HFFc6 (cell line): ENCODE results near the gene NXPH1. TPM values are rescaled to one million over a fixed set of nuclear protein-coding genes. Genes with fewer than 3 reads are reported as not detected.

ENCODE experiments used
- DNase-seq: peaks from one replicate; pipeline ENCODE4 v3.0.0-alpha.2; 2018
- H3K27ac Mint-ChIP-seq: 2 replicates; pipeline ENCODE4 v1.8.0; 2020; ENCODE audit warnings: mild to moderate bottlenecking, mixed read lengths
- H3K27me3 Mint-ChIP-seq: 2 replicates; pipeline ENCODE4 v1.8.0; 2021; ENCODE audit warnings: mild to moderate bottlenecking, moderate library complexity, mixed read lengths; ENCODE audit not compliant: insufficient read depth
- H3K36me3 Mint-ChIP-seq: 2 replicates; pipeline ENCODE4 v1.8.0; 2021; ENCODE audit warnings: low read depth, mixed read lengths
- H3K4me1 Mint-ChIP-seq: 2 replicates; pipeline ENCODE4 v1.8.0; 2020; ENCODE audit warnings: low read depth, mixed read lengths
- H3K4me3 Mint-ChIP-seq: 2 replicates; pipeline ENCODE4 v1.8.0; 2020; ENCODE audit warnings: mild to moderate bottlenecking, moderate library complexity, mixed read lengths
- H3K9me3 Mint-ChIP-seq: 2 replicates; pipeline ENCODE4 v1.8.0; 2020; ENCODE audit warnings: mild to moderate bottlenecking, mixed read lengths
- CTCF ChIP-seq: fragments of 200-600 bp; sonication (generic); IDR thresholded peaks from 2 replicates; pipeline ENCODE4 v1.5.0; 2021; ENCODE audit warnings: antibody characterized with exemption, mild to moderate bottlenecking
- total RNA-seq, 6 experiments: library from RNA; stranded (reverse); fragmentation: NEBNext Ultra II Directional; extraction: Animal tissue kit (Norgen Biotek cat#: 25700); gene quantifications; 2 replicates in 1 of 6; 3 replicates in 5 of 6; pipeline ENCODE4 v1.2.3, GENCODE V29; 2021

The NXPH1 gene
- total RNA-seq, 6 experiments from 2014 or later, result not detected

GRCh38 chr7:8615019-8615418 lies 181.6 kb downstream of the NXPH1 start:
- Mint-ChIP-seq H3K27ac (no peak overlapping the region), H3K27me3 (no peaks in the 10 kb centered on the region), H3K36me3 (no peaks in the 10 kb centered on the region), H3K4me3 (no peak overlapping the region), H3K4me1 (no peaks in the 10 kb centered on the region), H3K9me3 (peaks cover 28% of the 10 kb centered on the region)
- DNase-seq, result no peak
- TF ChIP-seq CTCF, result no peak

- H3K36me3 Mint-ChIP-seq, result no peaks in the 10 kb centered on the region
- no peaks in the 10 kb centered on the region for H3K27me3 Mint-ChIP-seq
- no peak overlapping the region for H3K4me3 Mint-ChIP-seq
- H3K4me1 Mint-ChIP-seq, result no peaks in the 10 kb centered on the region
- peaks cover 33% of the 10 kb centered on the region for H3K9me3 Mint-ChIP-seq
- no peak for DNase-seq
- no peak for TF ChIP-seq CTCF
- no peak overlapping the region for H3K27ac Mint-ChIP-seq
These were observed 185.1 kb downstream of the NXPH1 start for GRCh38 chr7:8618441-8619070.

GRCh38 chr7:8620169-8620568 lies 186.8 kb downstream of the NXPH1 start:
- no peak for TF ChIP-seq CTCF
- Mint-ChIP-seq H3K36me3 (no peaks in the 10 kb centered on the region), H3K9me3 (peaks cover 37% of the 10 kb centered on the region), H3K27me3 (no peaks in the 10 kb centered on the region), H3K4me3 (no peak overlapping the region), H3K4me1 (no peaks in the 10 kb centered on the region), H3K27ac (no peak overlapping the region)
- no peak for DNase-seq

- DNase-seq, result no peak
- Mint-ChIP-seq H3K36me3 (no peaks in the 10 kb centered on the region), H3K27me3 (no peaks in the 10 kb centered on the region), H3K9me3 (peaks cover 55% of the 10 kb centered on the region), H3K4me3 (no peak overlapping the region), H3K4me1 (no peaks in the 10 kb centered on the region), H3K27ac (no peak overlapping the region)
- no peak for TF ChIP-seq CTCF
These were observed 192.2 kb downstream of the NXPH1 start for GRCh38 chr7:8625612-8626011.

GRCh38 chr7:8627325-8627724 lies 193.9 kb downstream of the NXPH1 start:
- no peak for TF ChIP-seq CTCF
- no peak for DNase-seq
- Mint-ChIP-seq H3K27ac (no peak overlapping the region), H3K4me3 (no peak overlapping the region), H3K27me3 (no peaks in the 10 kb centered on the region), H3K9me3 (peaks cover 60% of the 10 kb centered on the region), H3K4me1 (no peaks in the 10 kb centered on the region), H3K36me3 (no peaks in the 10 kb centered on the region)

- TF ChIP-seq CTCF, result no peak
- Mint-ChIP-seq H3K4me1 (no peaks in the 10 kb centered on the region), H3K27me3 (no peaks in the 10 kb centered on the region), H3K9me3 (peaks cover 63% of the 10 kb centered on the region), H3K36me3 (no peaks in the 10 kb centered on the region), H3K27ac (no peak overlapping the region), H3K4me3 (no peak overlapping the region)
- no peak for DNase-seq
These were observed 195.2 kb downstream of the NXPH1 start for GRCh38 chr7:8628656-8629055.
